ENCODE data around the gene CDKN1B.

DNA sequence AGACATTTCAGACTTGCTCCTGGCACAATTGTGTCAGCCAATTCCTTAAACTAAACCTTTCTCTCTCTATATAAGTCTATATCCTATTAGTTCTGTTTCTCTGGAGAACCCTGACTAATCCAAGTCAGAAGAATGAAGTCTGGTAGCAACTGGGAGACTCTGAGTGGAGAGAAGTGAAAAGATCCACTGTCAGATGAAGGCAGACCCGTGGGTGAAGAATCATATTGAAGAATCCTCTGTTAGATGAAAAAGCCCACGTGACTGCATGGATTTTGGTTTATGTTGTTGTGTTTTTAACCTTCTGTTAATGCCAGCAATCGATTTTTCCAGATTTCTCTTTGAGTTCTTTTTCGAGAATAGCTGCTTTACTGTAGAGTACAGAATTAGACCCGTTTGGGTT, 38.8 kb downstream of the CDKN1B start:
- no peak for TF ChIP-seq POLR2A (IDR thresholded peaks at IDR 0.05)
- no peak for TF ChIP-seq CTCF (IDR thresholded peaks at IDR 0.05)

Data from heart left ventricle (tissue), 13 donors.